HL-60 (cell line): ENCODE results near the gene MYO1B.

Source experiments
- CTCF ChIP-seq: IDR thresholded peaks from one replicate; pipeline ENCODE4 v1.5.1; 2011; ENCODE audit warnings: low read length, control low read depth, inconsistent platforms; ENCODE audit not compliant: insufficient read depth
- REST ChIP-seq: IDR thresholded peaks from 2 replicates; pipeline ENCODE4 v1.6.1; 2012; ENCODE audit warnings: low read depth; ENCODE audit not compliant: insufficient replicate concordance
- SPI1 ChIP-seq: IDR thresholded peaks from 2 replicates; pipeline ENCODE4 v1.6.1; 2012; ENCODE audit warnings: low read depth, mild to moderate bottlenecking, borderline replicate concordance

DNA sequence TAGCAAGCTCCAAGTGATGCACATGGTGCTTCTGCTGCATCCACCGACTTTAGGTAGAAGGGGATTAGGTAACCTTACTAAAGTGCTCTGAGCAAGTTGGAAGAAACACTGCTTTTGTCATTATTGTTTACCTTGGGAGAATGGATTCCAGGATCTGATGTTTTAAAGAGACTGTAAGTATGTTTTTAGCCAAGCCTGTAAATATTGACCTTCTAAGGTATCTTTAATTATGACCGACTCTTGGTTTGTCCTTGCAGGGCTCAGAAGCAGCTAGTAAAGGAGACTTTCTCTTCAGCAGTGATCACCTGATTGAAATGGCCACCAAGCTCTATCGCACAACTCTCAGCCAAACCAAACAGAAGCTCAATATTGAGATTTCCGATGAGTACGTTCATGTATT lies 170.7 kb downstream of the MYO1B start:
- TF ChIP-seq REST (no peak), CTCF (no peak), SPI1 (no peak)
